Coronary artery (tissue), 2 donors: ENCODE results near the gene SEPTIN8.

Experiments used
- DNase-seq: peaks from one replicate; pipeline ENCODE4 v3.0.0-alpha.2; 2017; ENCODE audit warnings: low spot score
- H3K27ac ChIP-seq, 2 donors: fragments of 200-600 bp; sonication (generic); one replicate each; pipeline ENCODE4 v1.5.1; 2016 to 2019
- H3K4me3 ChIP-seq: fragments of 200-600 bp; sonication (generic); 2 replicates; pipeline ENCODE4 v1.5.1; 2016; ENCODE audit warnings: mild to moderate bottlenecking, moderate library complexity
- TF ChIP-seq, protein P1 (sequence below): fragments of 200-600 bp; sonication (generic); IDR thresholded peaks from one replicate; pipeline ENCODE4 v1.5.1; 2019; ENCODE audit warnings: antibody characterized with exemption

Gene SEPTIN8, protein sequence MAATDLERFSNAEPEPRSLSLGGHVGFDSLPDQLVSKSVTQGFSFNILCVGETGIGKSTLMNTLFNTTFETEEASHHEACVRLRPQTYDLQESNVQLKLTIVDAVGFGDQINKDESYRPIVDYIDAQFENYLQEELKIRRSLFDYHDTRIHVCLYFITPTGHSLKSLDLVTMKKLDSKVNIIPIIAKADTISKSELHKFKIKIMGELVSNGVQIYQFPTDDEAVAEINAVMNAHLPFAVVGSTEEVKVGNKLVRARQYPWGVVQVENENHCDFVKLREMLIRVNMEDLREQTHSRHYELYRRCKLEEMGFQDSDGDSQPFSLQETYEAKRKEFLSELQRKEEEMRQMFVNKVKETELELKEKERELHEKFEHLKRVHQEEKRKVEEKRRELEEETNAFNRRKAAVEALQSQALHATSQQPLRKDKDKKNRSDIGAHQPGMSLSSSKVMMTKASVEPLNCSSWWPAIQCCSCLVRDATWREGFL

DNA sequence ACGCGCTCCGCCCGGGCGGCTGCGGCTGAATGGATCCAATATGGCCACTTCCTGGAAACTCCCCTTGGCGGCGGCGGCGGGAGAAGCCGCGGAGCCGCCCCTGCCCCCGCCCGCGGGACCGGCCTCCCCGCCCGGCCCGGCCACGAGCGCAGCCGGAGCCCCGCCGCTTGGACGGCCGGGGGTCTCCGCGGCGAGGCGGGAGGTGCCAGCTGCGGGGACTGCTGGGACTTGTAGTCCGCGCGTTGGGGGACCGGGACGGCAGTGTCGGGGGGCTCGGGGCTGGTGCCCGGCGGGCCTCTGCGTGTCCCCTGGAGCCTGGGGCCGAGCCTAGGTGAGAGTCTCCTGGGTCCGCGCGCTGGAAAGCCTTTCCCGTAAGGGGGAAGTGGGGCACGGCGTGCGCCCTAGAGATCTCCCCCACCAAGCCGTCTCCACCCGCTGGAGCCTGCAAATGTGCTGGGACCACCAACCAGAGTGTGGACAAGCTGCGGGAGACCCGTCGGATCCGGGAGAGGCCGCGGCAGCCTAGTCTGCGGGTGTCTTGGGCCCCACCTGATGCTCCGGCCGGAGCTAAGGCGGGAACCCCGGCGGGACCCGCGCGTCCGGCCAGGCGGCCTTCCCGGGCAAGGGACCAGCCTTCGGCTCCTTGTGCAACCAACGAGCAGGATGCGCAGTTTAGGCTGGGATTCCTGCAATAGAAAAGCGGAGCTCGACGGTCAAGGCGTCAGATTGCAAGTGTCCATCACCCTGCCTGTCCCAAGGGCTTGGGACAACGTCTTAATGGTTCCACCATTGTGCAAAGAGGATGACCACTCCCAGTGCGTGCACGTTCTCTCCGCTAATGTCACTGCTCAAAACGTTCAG, at the start of gene SEPTIN8:
Gene SEPTIN8 (minus strand): TSS at position 31 of the 861 bp plus-strand sequence. CDS start 102 bp downstream, outside the sequence.
- Histone ChIP-seq H3K4me3 (peak within 1 kb of the TSS; percentile 92), H3K27ac (peak within 1 kb of the TSS; percentile 82 to 97)
- TF ChIP-seq, protein P1, sequence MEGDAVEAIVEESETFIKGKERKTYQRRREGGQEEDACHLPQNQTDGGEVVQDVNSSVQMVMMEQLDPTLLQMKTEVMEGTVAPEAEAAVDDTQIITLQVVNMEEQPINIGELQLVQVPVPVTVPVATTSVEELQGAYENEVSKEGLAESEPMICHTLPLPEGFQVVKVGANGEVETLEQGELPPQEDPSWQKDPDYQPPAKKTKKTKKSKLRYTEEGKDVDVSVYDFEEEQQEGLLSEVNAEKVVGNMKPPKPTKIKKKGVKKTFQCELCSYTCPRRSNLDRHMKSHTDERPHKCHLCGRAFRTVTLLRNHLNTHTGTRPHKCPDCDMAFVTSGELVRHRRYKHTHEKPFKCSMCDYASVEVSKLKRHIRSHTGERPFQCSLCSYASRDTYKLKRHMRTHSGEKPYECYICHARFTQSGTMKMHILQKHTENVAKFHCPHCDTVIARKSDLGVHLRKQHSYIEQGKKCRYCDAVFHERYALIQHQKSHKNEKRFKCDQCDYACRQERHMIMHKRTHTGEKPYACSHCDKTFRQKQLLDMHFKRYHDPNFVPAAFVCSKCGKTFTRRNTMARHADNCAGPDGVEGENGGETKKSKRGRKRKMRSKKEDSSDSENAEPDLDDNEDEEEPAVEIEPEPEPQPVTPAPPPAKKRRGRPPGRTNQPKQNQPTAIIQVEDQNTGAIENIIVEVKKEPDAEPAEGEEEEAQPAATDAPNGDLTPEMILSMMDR: no peak
- no peak for DNase-seq

DNA sequence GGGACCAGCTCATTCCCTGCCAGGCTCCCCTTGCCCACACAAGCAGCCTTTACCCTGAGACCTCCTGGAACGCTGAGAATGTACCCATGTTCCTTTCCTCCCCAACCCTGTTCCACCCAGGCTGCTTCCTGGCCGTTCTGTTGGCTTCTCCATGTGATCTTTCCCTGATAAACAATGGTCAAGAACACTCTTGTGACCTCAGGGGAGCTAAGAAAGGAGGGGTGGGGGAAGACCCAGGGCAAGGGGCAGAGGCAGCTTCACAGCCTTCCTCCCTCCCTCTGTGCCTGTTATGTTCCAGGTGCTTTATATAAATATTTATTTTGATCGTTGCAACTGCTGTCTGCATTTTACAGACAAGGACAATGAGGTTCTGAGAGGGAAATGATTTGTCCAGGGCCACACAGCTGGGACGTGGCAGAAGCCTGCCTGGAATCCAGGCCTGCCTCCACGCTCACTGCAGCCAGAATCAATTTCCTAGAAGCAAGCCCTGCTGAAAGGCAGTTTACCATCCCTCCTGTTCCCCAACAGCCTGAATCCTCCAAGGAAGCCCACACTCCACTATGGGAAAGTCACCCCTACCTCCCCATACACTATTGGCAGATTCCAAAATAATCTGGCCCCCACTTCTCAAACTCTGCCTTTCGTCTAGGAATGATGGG, 49.5 kb upstream of the SEPTIN8 start:
- no peak for DNase-seq
- TF ChIP-seq, protein P1: no peak
- Histone ChIP-seq H3K27ac (peak overlapping the region in 1 of 2 donors; percentile 23), H3K4me3 (no peak overlapping the region)

DNA sequence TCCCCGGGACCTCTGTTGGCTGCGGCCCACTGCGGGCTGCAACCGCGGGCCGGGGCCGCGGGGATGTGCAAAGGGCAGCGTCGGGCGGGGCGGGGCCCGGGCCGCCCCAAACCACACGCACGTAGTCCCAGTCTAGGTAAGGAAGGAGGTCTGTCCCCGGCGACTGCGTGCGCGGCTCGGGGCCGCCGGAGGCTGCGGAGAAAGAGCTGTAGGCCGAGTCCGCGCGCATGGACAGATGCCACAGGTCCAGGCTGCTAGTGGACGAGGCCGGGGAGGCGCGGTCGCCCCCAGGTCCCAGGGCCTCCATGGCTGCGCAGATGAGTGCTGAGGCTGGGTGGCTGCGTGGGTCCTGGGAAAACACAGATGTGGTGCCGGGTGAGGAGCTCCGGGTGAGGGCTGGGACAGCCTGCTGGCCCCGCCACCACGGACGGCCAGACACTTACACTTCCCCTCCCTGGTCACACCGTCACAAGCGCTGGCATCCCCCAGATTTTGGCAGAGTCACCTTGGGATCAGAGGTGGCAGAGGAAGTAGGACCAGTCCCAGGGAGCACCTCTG, 48.9 kb upstream of the SEPTIN8 start:
- H3K4me3 ChIP-seq: peak overlapping the region; percentile 59
- peak overlapping the region in 1 of 2 donors; percentile 15 for H3K27ac ChIP-seq
- TF ChIP-seq, protein P1: no peak
- DNase-seq: no peak

DNA sequence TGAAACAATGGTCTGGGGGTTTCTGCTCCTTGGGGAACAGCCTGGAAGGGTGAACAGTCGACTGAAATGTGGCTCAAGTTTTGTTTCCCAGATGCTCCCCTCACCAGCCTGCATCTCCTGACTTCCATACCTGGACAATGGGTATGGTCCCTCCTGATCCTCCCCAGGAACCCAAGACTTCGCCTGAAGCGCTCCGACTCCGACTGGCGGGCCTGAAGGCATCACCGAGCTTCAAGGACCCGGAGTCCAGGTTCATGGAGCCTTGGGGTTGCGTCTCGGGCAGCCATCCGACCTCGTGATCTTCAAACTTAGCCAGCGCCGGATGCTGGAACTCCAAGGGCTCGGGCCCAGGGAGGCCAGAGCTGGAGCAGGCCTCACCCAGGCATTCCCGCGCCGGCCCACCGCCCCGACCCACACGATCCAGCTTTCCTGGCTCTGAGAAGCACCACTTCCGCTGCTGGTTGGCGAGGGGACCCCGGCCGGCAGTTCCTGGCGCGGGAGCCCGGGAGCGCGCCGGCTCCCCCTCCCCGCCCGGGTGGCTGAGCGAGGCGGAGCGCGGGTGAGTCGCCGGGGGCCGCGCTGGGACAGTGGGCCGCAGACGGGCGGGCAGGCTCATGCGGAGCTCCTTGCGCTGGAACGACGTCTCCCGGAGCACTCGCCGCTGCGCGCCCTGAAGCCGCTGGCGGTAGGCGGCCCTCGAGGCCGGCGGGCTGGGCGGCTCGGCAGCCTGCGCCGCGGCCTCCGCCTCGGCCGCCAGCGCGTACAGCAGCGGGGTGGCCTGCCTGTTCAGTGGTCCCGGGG, 48.2 kb upstream of the SEPTIN8 start:
- H3K4me3 ChIP-seq: peak overlapping the region; percentile 59

DNA sequence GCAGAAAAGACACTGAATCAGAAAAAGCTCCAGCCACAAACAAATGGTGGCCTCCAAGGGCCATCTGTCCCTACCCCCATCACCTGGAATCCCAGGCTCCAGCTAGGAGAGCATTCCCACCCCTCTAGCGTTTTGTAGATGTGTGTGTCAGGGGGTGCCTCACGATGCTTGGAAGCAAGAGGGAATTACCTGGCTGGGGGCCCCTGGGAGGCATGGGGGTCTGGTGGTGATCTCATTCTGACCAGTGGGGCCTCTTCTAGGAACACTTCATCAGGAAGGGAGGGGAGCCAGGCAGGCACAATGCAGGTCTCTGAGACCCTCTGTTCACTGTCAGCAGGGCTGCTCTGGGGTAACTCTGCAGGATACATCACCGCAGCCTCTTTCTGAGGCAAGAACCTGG, 47.4 kb upstream of the SEPTIN8 start:
- H3K4me3 ChIP-seq: no peak overlapping the region
- no peak overlapping the region for H3K27ac ChIP-seq
- no peak for DNase-seq
- TF ChIP-seq, protein P1: no peak

More for the DNA sequence above, 48.2 kb upstream of the SEPTIN8 start:
- no peak overlapping the region for H3K27ac ChIP-seq
- DNase-seq: no peak
- TF ChIP-seq, protein P1: no peak
